ENCODE data around the gene PIGM.

Gene PIGM

DNA sequence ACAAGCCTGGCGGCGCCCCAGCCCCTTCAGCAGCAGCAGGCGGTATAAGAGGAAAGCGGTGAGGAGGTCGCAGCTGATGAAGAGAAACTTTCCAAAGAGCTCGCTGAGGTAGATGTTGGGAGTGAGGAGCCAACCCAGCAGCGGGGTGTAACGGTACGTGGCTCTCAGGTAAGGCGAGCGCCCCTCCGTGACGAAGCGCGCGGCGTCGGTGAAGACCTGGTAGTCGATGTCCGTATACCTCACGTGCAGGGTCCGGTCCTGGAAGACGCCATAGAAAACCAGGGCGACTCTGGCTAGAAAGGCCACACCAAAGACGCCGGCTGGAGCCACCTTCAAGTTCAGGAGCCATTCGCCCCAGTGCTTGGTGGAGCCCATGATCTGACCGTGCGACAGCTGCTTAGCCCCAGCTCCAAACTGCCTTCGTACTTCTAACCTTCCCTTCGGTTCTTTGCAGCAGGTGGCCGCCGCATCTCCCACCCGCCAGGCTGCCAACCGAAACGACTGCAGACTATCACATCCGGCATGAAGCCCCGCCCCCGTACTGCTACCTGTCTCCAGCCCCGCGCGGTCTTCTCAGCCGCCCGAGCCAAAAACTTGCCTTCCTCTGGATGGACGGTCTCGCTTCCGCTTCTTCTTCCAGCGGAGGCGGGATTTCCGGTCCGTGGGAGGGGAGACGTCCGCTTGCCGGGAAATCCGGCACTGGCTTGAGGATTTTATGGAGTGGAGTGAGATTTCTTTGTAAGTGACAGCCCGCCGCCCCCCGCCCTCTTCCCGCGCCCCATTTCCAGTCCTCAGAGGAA is at the start of gene PIGM:
TSS of gene PIGM (minus strand) at position 626 of the 800 bp plus-strand sequence. CDS start at position 375, 251 bp downstream.
- peak; percentile 89 to 95 (median 90) for DNase-seq (ENCODE audit: low read depth in 2 of 3, low spot score in 1 of 3)

DNA sequence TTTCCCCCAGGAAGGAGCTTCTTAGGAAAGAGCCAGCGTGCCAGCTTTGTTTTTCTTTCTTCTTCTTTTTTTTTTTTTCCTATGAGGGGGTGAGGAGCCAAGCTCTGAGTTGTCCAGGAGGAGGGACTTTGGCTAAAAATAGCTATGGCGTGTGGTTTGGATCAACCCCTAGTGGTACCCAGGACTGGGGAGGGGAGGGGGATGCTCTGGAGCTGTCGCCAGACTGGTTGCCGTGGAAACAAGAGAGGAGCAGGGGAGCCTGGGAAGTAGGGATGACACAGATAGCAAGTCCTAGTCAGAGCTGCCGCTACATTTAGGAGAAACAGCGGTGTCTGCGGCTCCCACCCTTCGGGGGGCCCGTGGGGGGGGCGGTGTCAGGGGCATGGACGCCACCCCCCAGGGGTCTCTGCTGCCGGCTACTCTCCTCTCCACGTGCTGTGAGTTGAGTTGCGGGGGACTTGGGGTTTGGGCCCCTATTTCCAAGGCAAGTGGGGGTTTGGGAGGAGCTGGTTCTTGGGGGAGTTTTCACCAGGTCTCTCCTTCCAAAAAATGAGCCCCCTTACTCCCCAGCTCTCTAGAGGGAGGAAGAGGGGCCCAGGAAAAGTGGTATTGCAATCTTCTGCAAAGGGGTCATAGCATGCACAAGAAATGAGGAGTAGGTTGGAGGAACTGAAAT is 49.6 kb upstream of the PIGM start, which contains the start of gene KCNJ9:
TSS of gene KCNJ9 (plus strand) at position 278 of the 676 bp plus-strand sequence. CDS start 2,493 bp downstream, outside the sequence.
- no peak for DNase-seq (ENCODE audit: low read depth in 2 of 3, low spot score in 1 of 3)

DNA sequence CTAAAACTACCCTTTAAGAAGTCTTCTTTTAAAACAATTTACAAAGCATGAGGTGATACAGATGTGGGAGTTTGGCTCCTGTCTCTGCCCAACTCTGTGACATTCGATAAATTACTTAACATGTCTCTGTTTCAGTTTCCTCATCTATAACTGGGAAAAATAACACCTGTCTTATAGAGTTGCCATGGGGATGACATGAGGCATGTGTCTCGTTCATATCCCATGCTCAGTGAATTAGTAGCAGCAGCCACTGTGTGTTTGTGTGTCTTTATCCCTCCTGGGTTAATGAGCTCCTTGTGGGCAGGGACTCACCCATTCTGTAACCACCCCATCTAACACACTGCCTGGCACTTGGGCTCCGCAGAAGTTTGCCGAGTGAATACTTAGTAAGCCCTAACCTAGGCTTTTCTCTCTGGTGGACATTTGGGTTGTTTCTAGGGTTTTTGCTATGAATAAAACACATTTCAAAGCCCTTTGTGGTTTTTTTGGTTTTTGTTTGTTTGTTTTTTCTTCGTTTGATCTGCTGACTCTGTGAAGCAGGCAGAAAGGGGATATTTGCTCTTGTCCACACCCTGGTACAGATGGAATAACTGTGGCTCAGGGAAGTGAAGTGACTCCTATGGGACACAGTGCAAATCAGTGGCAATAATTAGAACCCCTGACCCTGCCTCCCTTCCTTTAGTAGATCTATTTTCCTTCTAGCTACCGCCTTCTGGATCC is 48.8 kb upstream of the PIGM start:
- DNase-seq (ENCODE audit: low read depth in 2 of 3, low spot score in 1 of 3): no peak

DNA sequence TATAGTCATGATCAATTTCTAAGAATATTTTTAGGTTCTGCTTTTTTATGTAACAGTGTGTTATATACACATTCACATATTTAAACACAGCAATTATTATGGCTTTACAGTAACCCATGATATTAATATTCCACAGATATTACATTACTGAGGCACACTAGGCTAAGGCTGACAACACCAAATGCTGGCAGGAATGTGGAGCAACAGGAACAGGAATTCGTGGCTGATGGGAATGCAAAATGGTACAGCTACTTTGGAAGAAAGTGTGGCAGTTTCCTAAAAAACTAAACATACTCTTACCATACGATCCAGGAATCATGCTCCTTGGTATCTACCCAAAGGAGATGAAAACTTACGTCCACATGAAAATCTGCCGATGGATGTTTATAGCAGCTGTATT is 47.7 kb upstream of the PIGM start:
- DNase-seq (ENCODE audit: low read depth in 2 of 3, low spot score in 1 of 3): no peak

DNA sequence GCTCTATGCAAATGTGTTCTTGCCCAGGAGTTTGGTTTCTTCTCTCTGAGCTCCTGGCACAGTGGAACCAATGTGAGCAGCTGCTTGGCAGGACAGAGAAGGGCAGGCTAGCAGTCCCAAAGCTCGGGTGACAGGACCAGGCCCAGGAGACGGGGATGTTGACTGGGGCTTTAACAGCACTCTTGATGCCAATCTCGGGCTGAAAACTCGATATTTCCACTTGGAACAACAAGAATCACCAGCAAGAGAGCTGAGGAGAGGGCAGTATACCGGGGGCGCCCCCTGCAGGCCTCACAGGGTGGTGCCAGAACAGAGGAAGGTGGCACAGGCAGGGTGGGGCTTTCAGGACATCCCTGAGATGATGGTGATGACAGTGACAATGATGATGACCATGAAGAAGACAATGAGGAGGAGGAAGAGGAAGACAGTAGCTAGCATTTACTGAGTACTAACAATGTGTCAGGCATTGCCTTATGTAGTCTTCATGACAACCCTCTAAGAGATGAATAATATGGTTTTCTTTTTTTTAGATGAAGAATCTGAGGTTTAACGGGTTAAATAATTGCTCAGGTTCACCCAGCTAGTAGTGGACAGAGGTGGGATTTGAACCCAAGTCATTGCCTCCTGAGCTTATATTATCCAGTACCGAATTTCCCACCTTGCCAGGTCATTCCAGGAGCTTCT is 46.9 kb upstream of the PIGM start:
- DNase-seq (ENCODE audit: low read depth in 2 of 3, low spot score in 1 of 3): peak; percentile 50 to 67 (median 63)

DNA sequence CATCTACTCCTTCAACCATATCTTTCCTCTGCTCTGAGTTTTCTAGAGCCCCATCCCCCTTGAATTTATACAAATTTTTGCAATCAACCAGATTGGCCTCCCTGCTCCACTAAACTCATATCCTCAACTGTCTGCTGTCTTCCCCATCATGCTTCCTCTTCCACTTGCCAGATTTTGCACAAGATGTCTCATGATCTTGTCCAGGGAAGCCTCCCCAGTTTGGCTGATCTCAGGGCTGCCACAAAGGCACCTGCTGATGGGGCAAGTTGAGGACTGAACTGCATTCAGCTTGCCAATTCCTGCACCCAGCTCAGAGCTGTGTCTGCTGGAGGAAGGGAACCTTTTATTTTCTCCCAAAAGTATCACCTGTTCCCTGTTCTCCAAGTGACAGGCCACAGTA is 45.7 kb upstream of the PIGM start:
- no peak for DNase-seq (ENCODE audit: low read depth in 2 of 3, low spot score in 1 of 3)

DNA sequence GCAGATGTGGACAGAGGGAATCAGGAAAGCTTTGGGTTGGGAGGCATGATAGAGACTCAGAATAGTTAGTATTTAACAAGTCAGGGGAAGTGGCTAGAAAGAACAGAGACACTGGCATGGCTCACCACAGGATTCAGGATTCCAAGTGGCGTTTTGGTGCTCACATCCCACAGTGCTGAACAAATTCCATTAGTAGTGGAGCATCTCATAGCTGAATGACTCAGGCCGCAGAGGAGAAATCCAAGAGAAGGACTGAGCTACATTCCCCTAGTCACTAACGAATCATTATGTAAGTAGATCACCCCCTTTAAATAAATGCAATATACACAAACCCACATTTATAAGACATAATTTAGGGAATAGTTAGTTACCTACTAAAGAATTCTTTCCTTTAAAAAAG is 44.5 kb upstream of the PIGM start:
- DNase-seq (ENCODE audit: low read depth in 2 of 3, low spot score in 1 of 3): no peak

DNA sequence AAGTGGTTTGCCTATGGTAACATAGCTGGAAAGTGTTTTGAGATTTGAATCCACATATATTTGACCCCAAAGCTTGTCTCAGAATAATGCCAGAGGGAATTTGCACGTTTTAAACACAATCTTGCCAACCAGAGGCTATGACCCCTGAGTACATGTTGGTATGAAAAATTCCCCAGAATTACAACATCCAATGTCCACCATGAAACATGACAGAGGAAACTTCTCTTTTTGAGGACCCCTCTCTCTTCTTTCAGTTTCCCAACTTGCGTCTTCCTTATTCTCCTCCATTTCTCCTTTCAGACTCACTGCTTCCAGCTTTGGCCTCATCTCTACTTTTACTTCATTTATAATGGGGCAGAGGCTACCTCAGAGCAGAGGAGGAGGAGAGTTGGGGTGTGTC is 44.0 kb upstream of the PIGM start:
- DNase-seq (ENCODE audit: low read depth in 2 of 3, low spot score in 1 of 3): no peak

DNA sequence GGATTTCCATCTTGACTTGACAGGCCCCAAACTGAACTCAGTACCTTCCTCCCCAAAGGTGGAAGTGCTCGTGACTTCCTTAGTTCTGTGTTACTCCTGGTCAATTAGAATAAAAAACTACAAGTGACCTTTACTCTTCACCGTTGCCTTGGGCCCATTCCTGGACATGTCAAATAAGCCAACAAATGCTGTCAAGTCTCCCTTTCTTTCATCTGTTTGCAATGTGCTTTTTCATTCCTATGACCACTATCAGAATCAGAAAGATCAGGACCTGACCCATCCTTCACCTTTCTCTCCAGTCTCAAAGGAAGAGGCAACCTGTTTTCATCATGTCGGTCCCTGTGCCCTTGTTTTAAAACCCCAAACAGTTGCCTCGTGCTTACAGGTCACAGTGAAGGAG is 43.1 kb upstream of the PIGM start:
- DNase-seq (ENCODE audit: low read depth in 2 of 3, low spot score in 1 of 3): no peak

DNA sequence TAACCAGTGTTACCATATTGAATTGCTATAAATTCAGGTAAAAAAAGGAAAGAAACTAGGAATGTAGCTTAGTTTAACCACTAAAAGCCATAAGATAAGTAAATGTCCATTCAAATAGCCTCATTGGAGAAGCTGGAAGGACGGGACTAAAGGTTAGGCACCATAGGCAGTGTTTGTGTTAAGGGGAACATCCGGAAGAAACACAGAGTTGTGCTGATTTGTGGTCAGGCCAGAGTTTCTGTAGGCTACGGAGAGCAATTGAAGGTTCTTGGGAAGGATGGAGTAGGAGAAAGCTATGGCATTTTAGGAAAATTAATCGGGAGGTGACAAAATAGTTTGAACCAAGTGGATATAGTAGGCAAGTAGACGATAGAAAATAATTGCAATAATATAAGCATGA is 39.5 kb upstream of the PIGM start:
- DNase-seq (ENCODE audit: low read depth in 2 of 3, low spot score in 1 of 3): no peak

DNA sequence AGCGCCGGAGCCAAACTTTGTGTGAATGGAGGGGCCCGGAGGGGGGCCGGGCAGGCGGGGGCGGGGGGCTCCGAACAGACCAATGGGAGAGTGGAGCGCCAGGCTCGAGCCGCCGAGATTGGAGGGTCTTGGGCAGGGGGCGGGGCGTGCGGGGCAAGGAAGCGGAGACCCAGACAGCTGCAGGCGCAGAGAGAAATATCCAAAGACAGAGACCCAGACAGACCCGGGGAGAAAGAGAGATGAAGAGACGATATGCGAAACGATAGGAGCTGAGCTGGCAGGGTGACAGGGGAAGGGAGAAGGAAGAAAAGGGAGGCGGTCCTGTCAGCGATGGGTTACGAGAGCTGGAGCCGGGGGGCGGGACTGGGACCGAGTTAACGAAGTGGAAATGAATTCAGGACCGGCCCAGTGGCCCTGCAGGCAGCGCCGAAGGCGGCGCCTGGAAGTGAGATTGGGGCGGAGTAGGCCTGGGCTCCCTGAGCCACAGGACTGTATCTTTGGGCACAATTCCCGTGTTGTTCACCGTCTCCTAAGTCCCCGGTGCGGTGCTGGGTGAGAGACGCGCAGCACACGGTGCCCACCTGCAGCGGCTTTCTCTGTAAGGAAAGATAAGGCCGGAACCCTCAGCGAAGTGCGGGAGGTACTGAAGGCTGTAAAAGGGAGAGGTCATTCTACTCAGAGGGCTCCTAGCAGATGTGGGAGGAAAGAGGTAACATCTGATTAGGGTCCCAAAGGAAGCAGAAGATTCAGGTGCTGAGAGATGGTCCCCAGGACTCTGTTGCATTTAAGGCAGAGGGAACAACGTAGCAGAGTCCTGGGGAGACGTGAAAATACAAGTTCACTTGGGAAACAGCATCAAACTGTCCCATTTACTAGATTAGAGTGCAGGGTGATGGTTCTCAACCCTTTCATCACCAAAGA is 38.7 kb upstream of the PIGM start:
- peak in 2 of 3 donors; percentile 24 to 36 for DNase-seq (ENCODE audit: low read depth in 2 of 3, low spot score in 1 of 3)

DNA sequence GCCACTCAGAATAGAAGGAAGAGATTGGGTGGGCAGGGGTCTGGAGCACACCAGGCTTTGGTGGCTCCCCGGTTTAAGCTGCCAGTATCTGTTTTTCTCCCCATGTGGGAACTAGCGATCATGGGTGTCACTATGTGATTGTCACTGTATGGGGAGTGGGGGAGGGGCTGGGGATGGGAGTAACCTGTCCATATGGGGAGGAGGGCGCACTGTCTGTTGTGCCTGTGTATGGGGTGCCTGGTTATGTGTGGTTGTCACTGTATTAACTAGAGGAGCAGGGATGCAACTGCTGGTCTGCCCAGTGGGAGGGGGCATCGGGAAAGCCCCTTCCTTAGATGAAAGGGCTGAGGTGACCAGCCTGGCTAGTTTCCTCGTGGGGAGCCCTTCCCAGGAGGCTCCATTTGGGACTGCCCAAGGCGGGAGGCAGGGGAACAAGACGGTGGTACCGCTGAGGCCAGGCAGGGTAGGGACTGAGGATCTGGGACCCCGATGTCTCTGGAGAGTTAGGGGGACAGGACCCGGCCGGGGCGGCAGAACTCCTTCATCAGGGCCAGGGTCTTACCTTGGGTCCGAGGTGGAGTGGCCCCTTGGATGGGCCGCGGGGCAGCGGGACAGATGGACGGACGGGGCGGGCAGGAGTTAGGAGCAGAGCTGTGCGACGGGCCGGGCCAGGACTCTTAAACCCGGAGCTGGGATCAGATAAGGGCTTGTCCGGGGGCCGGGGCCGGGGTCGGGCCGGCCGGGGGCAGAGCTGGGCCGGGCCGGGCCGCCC is 37.9 kb upstream of the PIGM start, which contains the start of gene KCNJ10:
TSS of gene KCNJ10 (minus strand) at position 701 of the 772 bp plus-strand sequence. CDS start 27,628 bp downstream, outside the sequence.
- no peak for DNase-seq (ENCODE audit: low read depth in 2 of 3, low spot score in 1 of 3)

DNA sequence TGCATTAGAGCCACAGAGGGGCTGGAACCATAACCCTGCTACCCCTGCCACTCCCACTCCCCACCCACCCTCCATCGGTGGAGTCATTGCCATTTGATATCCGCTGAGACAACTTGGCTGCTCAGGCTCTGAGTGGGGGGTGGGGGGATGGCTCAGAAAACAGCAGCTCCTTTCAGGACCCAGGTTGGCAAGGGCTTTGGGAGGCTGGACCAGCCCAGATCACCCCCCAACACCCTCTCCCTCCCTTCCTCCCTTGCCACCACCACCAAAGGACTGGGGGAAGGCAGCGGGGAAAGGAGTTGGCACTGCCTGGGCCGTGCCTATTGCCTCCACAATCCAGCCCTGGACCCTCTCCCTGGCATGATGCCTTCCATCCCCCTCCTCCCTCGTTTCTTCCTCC is 36.4 kb upstream of the PIGM start:
- DNase-seq (ENCODE audit: low read depth in 2 of 3, low spot score in 1 of 3): no peak

DNA sequence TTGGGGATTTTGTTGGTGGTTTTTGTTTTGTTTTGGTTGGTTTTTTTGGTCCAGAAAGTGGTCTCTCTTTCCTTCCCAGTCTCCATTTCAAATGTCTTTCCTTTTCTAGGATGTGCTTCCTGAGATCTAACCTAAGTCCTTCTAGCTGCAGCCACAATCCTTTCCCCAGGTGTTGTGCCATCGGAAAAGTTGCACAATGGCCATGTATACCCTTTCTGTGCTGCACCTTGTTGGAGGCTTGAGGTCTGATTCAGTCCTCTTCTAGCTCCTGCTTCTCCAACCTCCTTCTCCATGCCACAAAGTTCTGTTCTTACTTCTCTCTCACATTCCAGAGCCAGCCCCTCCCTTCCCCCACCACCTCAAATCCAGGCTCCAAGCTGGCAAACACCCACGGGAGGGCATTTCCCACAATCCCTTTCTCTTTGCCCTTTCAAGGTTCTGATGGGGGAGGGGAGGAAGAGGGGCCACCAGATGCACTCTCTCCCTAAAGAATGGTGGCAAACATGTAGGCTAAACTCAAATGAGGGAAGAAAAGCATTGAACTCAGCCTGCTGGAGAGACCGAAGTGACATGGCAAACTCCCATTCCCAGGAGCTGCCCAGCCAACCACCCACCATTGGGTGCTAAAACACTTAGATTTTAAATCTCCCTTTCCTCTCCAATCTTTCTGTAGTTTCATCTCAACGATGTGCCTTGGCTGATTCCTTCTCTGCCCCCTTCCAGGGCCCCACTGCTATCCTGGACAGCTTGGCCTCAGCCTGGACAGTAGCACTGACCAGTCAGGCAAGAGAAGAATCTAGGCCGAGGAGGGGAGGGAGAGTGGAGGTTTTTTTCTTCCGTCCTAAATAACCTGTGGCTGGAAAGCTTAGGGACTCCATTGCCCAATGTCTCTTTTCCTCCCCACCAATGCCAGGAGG is 35.3 kb upstream of the PIGM start:
- DNase-seq (ENCODE audit: low read depth in 2 of 3, low spot score in 1 of 3): no peak

DNA sequence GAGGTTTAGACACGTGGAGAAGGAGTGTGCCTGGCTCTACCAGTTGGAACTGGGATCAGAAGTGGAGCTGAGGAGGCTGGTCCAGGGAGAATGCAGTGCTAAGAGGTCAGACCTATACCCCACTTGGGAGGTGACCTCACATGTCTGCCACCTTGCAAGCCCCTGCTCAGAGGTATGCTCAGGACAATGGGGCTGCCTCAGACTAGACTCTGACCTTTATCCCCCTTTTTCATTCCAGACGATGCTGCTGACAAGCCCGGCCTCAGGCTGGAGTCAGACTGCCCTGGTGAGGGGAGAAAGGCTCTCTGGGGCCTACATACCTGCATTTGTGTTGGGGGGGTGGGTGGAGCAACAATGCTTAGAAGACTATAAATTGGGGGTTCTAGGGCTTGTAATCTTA is 33.0 kb upstream of the PIGM start:
- DNase-seq (ENCODE audit: low read depth in 2 of 3, low spot score in 1 of 3): no peak

DNA sequence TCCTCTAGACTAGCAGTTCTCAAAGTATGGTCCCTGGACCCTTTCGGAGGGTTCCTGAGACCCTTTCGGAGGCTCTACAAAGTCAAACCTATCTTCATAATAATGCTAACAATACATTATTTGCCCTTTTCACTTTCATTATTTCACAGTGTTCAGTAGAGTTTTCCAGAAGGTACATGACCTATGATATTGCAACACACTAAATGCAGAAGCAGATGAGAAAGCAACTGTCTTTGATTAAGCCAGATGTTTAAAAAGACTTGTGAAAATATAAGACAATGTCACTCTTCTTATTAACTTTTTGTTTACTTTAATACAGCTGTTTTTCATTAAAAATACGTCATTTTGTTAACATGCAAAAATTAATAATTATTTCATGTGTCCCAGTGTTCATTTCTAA is 32.4 kb upstream of the PIGM start:
- DNase-seq (ENCODE audit: low read depth in 2 of 3, low spot score in 1 of 3): no peak

DNA sequence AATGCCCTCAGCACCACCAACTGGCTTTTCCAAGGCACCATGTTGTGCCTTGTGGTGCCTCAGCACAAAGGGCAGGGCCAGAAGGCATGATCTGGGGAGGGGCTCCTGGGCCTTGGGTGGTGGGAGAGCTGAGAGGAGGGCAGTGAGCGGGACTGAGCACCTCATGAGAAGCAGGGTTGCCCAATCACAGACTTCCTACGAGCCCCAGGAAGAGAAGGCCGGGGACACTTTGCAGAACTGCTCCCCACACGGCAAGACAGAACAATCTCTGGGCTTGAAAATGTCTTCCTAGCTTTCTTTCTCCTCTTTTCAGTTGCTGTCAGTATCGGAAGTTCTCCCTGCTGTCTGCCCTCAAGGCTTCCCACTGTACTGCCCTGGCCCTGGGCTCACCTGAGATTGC is 31.4 kb upstream of the PIGM start:
- DNase-seq (ENCODE audit: low read depth in 2 of 3, low spot score in 1 of 3): no peak

DNA sequence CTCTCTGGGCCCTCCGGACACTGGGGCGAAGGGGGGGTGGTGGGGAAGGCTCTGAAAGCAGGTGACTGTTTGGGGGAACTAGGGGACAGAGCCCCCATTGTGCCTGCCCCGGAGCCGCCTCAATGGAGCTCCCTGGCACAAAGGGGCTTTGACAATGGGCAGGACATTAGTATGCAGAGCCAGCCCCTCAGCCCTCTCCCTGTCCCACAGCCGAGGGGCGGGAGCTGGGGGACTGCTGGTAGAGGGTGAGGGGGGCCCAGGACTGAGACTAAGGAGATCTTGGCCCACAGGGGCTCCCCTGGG is 30.4 kb upstream of the PIGM start:
- no peak for DNase-seq (ENCODE audit: low read depth in 2 of 3, low spot score in 1 of 3)

Data from stimulated activated CD4-positive, alpha-beta T cell treated with anti-CD3 and anti-CD28 coated beads, Interleukin-12 subunit alpha, Interleukin-12 subunit beta, amount 100 ng/mL, for 48 hours (primary cell).